ENCODE results near the gene AOPEP.

DNA sequence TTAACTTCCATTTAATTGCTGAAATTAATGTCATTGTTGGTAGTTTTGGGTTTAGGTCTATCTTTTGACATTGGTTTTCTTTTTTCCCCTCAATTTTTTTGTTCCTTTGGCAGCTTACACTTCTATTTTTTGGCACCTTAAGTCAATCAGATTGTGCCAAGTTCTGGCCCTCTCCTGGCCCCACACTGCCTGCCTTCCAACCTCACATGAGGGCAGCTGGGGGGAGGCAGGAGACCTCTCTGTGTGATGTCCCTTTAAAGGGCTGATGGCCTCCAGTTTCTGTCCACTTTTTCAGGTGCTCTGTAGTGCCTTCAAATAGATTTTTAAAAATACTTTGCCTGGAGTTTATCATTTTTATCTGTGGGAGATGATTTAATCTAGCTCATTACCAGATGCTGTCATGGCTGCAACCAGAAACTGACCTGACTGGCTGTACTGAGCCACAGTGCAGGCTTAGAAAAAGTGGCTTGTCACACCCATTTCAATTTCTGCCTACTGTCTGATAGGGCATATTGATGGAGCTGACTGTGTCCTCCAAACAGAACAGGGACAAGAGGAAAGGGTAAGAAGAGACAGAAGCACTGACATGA is 394.4 kb downstream of the AOPEP start:
- TF ChIP-seq CEBPB (IDR thresholded peaks at IDR 0.05) (no peak), TAF1 (IDR thresholded peaks at IDR 0.05; ENCODE audit: low read depth) (no peak), TCF12 (IDR thresholded peaks at IDR 0.05; ENCODE audit: low read depth) (no peak), RAD21 (IDR thresholded peaks at IDR 0.05; ENCODE audit: low read depth) (no peak), YY1 (IDR thresholded peaks at IDR 0.05; ENCODE audit: low read depth) (no peak), ZBTB7A (IDR thresholded peaks at IDR 0.05; ENCODE audit: low read depth) (no peak), EGR1 (IDR thresholded peaks at IDR 0.05) (no peak), CREB1 (IDR thresholded peaks at IDR 0.05; ENCODE audit: low read depth) (no peak), FOXM1 (IDR thresholded peaks at IDR 0.05; ENCODE audit: borderline replicate concordance, low read depth) (no peak)
- TF ChIP-seq, protein P1, sequence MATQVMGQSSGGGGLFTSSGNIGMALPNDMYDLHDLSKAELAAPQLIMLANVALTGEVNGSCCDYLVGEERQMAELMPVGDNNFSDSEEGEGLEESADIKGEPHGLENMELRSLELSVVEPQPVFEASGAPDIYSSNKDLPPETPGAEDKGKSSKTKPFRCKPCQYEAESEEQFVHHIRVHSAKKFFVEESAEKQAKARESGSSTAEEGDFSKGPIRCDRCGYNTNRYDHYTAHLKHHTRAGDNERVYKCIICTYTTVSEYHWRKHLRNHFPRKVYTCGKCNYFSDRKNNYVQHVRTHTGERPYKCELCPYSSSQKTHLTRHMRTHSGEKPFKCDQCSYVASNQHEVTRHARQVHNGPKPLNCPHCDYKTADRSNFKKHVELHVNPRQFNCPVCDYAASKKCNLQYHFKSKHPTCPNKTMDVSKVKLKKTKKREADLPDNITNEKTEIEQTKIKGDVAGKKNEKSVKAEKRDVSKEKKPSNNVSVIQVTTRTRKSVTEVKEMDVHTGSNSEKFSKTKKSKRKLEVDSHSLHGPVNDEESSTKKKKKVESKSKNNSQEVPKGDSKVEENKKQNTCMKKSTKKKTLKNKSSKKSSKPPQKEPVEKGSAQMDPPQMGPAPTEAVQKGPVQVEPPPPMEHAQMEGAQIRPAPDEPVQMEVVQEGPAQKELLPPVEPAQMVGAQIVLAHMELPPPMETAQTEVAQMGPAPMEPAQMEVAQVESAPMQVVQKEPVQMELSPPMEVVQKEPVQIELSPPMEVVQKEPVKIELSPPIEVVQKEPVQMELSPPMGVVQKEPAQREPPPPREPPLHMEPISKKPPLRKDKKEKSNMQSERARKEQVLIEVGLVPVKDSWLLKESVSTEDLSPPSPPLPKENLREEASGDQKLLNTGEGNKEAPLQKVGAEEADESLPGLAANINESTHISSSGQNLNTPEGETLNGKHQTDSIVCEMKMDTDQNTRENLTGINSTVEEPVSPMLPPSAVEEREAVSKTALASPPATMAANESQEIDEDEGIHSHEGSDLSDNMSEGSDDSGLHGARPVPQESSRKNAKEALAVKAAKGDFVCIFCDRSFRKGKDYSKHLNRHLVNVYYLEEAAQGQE (IDR thresholded peaks at IDR 0.05; ENCODE audit: low read depth), result no peak
- TF ChIP-seq, protein P2, sequence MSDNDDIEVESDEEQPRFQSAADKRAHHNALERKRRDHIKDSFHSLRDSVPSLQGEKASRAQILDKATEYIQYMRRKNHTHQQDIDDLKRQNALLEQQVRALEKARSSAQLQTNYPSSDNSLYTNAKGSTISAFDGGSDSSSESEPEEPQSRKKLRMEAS (IDR thresholded peaks at IDR 0.05), result no peak
